ENCODE results near the gene NDUFB10. TPM values are rescaled to one million over a fixed set of nuclear protein-coding genes. Genes with fewer than 3 reads are reported as not detected.

The NDUFB10 gene
- total RNA-seq, 2 donors from 2014 or later, result 583 to 1,046 TPM

GRCh38 chr16:1914084-1914608 is 45.2 kb upstream of the NDUFB10 start:
- Histone ChIP-seq H3K27ac (no peak overlapping the region), H3K27me3 (peaks cover 6 to 17% of the 10 kb centered on the region in 2 donors), H3K36me3 (no peaks in the 10 kb centered on the region), H3K4me3 (no peak overlapping the region), H3K4me1 (peaks cover 0 to 7% of the 10 kb centered on the region in 2 donors), H3K9me3 (no peaks in the 10 kb centered on the region)
- DNase-seq (ENCODE audit: low spot score), result no peak
- TF ChIP-seq, protein P1, sequence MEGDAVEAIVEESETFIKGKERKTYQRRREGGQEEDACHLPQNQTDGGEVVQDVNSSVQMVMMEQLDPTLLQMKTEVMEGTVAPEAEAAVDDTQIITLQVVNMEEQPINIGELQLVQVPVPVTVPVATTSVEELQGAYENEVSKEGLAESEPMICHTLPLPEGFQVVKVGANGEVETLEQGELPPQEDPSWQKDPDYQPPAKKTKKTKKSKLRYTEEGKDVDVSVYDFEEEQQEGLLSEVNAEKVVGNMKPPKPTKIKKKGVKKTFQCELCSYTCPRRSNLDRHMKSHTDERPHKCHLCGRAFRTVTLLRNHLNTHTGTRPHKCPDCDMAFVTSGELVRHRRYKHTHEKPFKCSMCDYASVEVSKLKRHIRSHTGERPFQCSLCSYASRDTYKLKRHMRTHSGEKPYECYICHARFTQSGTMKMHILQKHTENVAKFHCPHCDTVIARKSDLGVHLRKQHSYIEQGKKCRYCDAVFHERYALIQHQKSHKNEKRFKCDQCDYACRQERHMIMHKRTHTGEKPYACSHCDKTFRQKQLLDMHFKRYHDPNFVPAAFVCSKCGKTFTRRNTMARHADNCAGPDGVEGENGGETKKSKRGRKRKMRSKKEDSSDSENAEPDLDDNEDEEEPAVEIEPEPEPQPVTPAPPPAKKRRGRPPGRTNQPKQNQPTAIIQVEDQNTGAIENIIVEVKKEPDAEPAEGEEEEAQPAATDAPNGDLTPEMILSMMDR (IDR thresholded peaks at IDR 0.05), result no peak

DNA sequence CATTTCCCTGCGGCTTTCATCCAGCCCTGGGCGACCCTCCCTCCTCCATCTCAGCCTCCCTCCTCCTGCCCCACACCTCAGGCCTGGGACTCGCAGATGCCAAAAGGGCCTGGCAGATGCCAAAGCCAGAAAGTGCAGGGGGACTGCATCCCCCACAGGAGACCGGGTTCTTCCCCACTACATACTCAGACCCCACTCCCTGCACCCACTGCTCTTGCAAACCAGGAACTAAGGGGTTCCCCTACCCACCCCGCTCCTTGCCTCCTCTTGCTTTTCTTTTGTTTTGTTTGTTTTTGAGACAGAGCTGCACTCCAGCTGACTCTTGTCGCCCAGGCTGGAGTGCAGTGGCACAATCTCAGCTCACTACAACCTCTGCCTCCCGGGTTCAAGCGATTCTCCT is 44.4 kb upstream of the NDUFB10 start:
- H3K36me3 ChIP-seq, result no peaks in the 10 kb centered on the region
- no peak overlapping the region for H3K4me3 ChIP-seq
- no peaks in the 10 kb centered on the region for H3K9me3 ChIP-seq
- TF ChIP-seq, protein P1 (IDR thresholded peaks at IDR 0.05), result no peak
- peaks cover 6 to 22% of the 10 kb centered on the region in 2 donors for H3K27me3 ChIP-seq
- no peak overlapping the region for H3K27ac ChIP-seq
- no peak for DNase-seq (ENCODE audit: low spot score)
- H3K4me1 ChIP-seq, result peaks cover 0 to 7% of the 10 kb centered on the region in 2 donors

DNA sequence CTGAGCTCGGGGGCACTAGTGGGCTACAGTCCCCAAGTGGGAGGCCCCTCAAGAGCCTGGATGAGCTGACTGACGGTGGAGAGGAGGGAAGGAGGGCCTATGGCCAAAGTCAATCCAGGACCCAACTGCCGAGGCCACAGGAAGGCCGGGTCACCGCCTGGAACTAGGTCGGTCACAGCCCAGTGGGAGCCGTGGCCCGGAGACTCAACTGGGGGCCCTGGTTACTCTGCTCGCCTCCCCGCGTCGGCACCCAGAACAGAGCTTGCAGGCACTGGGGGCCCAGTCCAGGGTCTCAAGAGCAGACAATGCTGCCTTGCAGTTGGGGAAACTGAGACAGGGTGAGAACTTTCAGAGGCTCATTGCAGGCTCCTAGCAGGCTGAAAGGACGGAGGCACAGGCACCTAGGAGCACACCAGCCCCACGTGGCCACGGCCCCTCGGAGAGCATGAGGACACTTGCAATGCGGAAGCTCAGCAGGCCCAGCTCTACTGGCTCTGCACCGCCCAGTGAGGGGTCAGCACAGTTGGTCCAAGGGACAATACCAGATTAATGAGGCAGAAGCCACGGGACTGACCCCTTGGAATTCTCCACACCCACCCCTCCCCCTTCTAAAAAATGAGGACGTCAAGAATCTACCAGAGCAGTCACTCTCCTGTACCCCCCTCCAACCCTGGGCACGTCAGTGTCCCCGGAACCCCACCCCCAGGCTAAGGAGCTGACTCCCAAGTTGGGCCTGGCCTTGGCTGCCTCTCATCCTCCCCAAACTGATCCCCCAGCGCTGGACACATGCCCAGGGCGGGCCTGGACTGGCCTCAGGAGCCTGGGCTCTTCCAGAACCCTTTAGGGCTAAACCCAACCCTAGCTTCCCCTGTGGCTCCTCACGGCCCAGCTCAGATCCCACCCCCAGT is 43.4 kb upstream of the NDUFB10 start:
- peaks cover 13 to 29% of the 10 kb centered on the region in 2 donors for H3K27me3 ChIP-seq
- H3K4me1 ChIP-seq, result peaks cover 0 to 7% of the 10 kb centered on the region in 2 donors
- no peak for DNase-seq (ENCODE audit: low spot score)
- H3K9me3 ChIP-seq, result no peaks in the 10 kb centered on the region
- TF ChIP-seq, protein P1 (IDR thresholded peaks at IDR 0.05), result no peak
- H3K4me3 ChIP-seq, result no peak overlapping the region
- no peak overlapping the region for H3K27ac ChIP-seq
- no peaks in the 10 kb centered on the region for H3K36me3 ChIP-seq

DNA sequence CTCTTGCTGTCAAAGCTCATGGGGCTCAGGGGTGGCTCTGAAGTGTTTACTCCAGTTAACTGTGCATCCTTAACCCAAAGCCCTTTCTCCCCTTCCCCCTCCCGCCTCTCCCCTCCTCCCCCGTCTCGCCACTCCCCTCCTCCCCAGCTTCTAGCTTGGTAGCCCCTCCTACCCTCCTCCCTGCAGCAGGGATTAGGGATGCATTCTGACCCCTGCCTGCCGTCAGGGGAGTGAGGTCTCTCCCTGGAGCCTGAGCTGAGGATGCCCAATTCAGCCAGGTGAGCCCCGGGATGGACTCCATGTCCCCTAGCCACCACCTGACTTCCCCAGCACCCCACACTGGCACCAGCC is 42.7 kb upstream of the NDUFB10 start:
- Histone ChIP-seq H3K4me3 (no peak overlapping the region), H3K9me3 (no peaks in the 10 kb centered on the region), H3K36me3 (no peaks in the 10 kb centered on the region), H3K4me1 (peaks cover 0 to 7% of the 10 kb centered on the region in 2 donors), H3K27ac (no peak overlapping the region), H3K27me3 (peaks cover 13 to 30% of the 10 kb centered on the region in 2 donors)
- TF ChIP-seq, protein P1 (IDR thresholded peaks at IDR 0.05), result no peak
- DNase-seq (ENCODE audit: low spot score), result no peak

DNA sequence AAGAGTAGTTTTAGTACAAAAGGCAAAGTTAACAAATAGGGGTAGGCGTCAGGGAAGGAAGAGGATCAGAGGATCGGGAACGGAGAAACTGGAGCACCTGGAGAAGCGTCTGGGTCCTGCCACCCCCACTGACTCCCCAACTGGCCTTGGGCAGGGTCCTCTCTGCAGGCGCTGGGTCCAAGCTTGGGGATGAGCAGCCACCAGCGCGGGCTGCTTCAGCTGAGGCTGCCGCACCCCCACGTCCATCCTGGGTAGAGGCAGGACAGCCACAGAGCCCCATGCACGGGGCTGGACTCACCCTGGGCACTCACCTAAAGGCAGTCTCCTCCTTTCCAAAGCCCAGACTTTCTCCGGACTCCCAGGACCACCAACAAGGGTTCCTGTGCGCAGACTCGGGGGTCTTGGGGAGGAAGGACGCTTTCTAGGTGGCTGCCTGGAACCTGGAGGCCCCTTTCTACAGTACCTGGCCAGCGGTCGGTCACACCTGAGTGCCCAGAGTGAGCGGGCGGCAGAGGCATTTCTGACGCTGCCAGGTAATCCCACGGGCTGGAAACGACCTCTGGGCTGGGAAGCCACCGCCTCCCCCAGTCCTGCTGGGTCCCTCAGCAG is 42.2 kb upstream of the NDUFB10 start:
- Histone ChIP-seq H3K4me1 (peaks cover 0 to 7% of the 10 kb centered on the region in 2 donors), H3K27ac (no peak overlapping the region), H3K36me3 (no peaks in the 10 kb centered on the region), H3K4me3 (no peak overlapping the region), H3K9me3 (no peaks in the 10 kb centered on the region), H3K27me3 (peaks cover 13 to 33% of the 10 kb centered on the region in 2 donors)
- no peak for DNase-seq (ENCODE audit: low spot score)
- TF ChIP-seq, protein P1 (IDR thresholded peaks at IDR 0.05), result no peak

Measured in right atrium auricular region (tissue), 2 donors.